HG03469 (cell line): ENCODE results near the gene CD300LG.
"Not testable (repeated sequence)": the region's sequence is repeated elsewhere in the genome, so short reads cannot be mapped to it uniquely, and the experiment has no call there.

Source experiments
- ATAC-seq: cut with Tn5 transposase; IDR thresholded peaks from one replicate; pipeline ENCODE4 v1.9.1; 2021; ENCODE audit warnings: mild to moderate bottlenecking, moderate library complexity, moderate number of reproducible peaks; ENCODE audit not compliant: unreplicated experiment

The CD300LG gene

GRCh38 chr17:43823350-43824084 is 23.5 kb upstream of the CD300LG start:
- no peak for ATAC-seq

DNA sequence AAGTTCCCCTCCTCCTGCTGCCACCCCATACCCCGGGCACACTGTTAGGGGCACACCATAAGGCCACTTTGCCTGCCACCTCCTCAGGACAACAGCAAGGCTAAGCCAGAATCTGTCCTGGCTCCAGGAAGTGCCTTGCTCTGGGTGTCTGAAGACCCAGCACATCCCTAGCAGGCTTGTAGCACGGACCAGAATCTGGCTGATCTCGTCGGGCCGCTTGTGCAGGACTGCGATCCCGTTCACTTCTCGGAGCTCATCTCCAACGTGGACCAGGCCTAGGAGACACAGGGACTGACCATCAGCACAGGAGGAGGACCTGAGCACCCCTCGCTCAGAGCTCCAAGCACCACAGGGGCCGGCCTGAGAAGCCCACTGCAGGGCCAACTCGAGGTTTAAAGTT is 21.4 kb upstream of the CD300LG start:
- ATAC-seq, result no peak

GRCh38 chr17:43826206-43826605 is 20.8 kb upstream of the CD300LG start:
- no peak for ATAC-seq

DNA sequence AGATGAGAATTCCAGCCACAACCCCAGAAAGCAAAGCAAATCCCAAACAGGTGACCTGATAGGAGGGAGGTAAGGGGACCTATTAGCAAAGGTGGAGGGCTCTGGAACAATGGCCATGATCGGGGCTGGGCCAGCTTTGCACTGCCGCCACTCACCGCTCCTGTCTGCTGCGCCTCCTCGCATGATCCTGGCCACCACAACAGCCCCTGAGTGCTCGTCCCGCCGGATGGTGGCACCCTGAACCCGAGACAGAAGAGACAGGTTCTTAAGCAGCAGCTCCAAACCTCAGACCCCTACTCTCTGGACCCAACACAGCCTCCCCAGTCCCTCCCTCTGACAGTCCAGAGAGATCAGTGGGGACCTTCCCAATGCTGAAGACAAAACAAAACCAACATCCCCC is 19.4 kb upstream of the CD300LG start:
- no peak for ATAC-seq

DNA sequence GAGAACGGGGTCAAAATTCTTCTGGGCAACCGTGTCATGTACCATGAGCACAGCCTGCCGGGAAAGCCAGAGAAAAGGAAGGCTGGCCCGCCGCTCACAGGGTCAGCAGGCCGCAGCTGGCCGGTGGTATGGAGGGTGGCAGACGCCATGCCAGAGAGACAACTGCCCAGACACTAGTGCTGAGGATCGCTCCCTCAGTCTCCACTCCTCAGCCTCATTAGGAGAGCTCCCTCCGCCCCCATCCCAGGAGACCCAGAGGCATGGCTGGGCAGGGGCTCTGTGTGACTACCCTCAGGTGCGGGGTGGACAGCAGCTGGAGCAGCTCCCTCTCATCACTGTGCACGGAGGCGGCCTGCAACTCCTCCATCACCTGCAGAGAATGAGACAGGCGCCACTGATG is 17.2 kb upstream of the CD300LG start:
- ATAC-seq, result no peak

- ATAC-seq, result no peak
Observed at GRCh38 chr17:43830510-43831140, 16.4 kb upstream of the CD300LG start.

GRCh38 chr17:43831633-43832032 is 15.3 kb upstream of the CD300LG start:
- ATAC-seq, result no peak

DNA sequence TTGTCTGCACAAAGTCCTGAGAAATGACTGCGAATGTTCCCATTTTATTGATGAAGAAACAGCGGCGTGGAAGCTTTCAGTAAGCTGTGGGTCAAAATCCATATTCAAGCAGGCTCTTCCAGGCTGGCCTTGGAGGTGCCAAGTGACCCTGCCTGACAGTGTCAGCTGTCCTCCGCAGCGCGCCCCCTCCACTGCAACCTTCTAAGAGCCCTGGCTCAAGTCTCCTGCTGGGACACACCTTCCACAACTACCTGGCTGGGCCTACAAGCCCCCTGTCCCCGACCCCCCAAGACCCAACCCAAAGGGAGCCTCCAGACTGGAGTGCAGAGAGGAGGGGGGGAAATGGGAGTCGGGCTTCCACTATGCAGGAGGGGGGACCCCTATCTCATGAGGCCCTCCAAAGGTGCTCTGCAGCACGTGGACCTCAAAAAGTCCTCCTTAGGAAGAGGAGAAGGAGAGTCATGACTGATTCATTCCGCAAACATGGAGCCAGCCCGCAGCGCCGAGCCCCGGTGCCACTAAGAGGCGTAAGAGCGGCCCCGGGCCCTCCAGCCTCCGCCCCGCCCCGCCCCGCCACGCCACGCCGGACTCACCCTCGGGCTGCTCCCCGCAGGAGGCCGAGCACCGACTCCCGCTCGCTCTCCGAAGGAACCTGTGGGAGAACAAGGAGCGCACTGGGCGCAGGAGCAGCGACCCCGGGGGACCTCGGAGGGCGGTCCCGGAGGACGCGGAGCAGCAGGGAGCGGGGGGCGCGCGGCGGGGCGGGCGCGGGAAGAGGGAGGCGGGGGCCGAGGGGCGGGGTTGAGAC is 14.6 kb upstream of the CD300LG start:
- no peak for ATAC-seq

GRCh38 chr17:43832976-43833829 is 13.8 kb upstream of the CD300LG start, which contains the start of gene MPP3:
MPP3 (minus strand) TSS chr17:43833146; CDS start chr17:43831906, 1,240 bp downstream.
- ATAC-seq, result no peak

GRCh38 chr17:43834106-43834505 is 12.9 kb upstream of the CD300LG start:
- ATAC-seq, result no peak

DNA sequence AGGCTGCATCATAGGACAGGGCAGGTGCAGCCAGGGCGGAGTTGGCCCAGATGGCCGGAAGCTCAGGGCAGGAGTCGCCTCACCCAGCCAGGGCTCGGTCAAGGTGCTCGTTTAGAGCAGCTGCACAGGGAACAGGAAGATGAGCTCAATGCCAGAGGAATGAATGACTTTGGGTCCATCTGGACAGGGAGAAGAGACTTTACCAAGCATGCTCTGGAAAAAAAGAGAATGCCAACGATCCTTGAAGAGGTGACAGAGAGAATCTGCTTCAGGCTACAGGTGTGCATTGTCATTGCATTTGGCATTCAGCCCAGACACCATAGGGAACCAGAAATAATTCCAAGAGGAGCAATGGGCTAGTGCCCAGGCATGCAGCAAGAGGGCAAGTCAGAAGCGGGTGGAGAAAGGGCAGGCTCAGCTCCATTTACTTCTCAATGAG is 7.3 kb upstream of the CD300LG start:
- ATAC-seq, result no peak

DNA sequence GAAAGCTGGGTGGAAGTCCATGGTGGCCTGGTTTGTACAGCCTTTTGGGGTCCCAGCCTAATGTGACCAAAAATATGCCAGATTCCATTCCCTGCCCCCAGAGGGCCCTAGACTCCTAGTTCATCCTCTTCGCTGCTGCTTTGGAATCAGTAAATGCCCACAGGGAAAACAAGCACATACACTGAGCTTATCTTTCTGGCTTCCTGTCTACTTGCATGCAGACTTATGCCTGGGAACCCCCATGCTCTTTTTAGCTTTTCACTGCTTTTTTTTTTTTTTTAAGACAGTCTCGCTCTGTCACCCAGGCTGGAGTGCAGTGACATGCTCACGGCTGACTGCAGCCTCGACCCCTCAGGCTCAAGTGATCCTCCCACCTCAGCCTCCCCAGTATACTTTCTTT is 6.2 kb upstream of the CD300LG start:
- ATAC-seq, result no peak

- no peak for ATAC-seq
Observed at GRCh38 chr17:43841282-43841681, 5.7 kb upstream of the CD300LG start.

GRCh38 chr17:43842091-43842974 is 4.6 kb upstream of the CD300LG start:
- not testable (repeated sequence) for ATAC-seq

DNA sequence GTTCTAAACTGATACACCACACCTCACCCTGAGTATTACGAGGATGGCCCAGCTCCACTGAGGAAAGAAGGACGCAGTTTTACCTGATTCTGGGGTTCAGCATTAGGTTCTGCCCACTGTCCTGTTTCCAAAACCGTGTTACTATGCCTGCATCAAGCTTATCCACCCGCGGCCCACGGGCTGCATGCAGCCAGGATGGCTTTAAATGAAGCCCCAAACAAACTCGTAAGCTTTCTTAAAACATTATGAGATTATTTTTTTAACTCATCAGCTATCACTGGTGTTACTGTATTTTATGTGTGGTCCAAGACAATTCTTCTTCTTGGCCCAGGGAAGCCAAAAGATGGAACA is 4.0 kb upstream of the CD300LG start:
- no peak for ATAC-seq

DNA sequence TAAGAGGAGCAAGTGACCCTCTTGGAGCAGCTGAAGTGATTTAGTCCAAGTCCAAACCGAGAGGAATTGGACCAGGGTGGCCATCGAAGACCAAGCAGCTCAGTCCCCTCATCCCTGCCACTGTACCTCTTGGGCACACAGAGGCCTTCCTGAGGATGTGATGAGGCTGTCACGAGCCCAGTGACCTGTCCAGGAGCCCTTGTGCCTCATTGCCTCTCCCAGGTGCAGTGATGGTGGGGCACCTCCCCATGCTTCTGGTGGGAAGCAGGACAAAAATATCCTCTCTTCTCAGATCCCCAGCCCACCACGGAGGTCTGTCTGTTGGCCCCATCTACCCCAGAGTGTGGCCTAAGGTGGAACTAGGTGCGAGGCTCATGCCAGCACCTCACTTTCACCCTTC is 2.7 kb upstream of the CD300LG start:
- no peak for ATAC-seq

DNA sequence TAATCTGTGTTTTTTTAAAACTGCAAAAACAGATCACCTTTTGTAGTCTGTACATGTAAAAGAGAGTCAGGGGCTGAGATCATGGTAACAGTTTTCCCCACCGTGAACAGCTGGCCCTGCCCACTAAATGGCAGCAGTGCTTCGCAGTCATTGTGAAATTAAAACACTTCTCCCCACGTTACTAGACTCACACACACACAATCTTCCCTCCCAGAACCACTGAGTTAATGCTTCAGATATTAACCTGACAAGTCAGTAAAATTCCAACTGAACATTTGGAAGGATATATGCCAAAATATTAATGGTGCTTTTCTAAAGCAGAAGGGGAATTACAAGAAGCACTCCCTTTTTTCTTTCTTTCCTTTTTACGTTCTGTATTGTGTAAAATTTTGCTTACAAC is 1.2 kb upstream of the CD300LG start:
- no peak for ATAC-seq

DNA sequence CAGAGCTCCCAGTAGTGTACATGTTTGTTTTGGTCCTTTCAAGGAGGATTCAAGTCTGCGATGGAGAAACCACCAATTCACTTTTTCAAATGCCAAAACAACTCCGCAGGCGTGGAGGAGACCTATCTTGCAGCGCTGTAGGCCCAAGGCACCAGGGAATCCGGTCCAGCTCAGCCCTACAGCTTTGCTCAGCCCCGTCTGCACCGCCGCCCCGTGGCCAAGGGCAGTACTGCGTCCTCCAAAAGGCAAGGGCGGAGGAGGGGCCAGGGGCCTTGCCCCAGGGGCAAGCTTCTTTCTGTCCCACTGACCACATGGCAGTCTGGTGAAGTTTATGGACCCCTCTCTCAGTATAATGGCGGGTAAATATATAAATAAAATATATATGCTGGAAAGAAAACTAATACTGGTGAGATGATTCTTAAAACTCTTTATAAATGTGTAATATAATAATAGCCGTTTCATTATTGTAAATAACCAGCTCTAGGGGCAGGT is 709 bp upstream of the CD300LG start:
- ATAC-seq, result no peak

GRCh38 chr17:43848601-43849000 is 1.6 kb downstream of the CD300LG start:
- ATAC-seq, result no peak

GRCh38 chr17:43849116-43849515 is 2.1 kb downstream of the CD300LG start:
- no peak for ATAC-seq
